MCF 10A (cell line): ENCODE results near the gene CSF1R. TPM values are rescaled to one million over a fixed set of nuclear protein-coding genes. Genes with fewer than 3 reads are reported as not detected.
A peak's percentile ranks its signal among the peaks of the same experiment; 100 is the strongest.
"Not testable (repeated sequence)": the region's sequence is repeated elsewhere in the genome, so short reads cannot be mapped to it uniquely, and the experiment has no call there.

Experiments used
- BruUV-seq: library from RNA; stranded (reverse); fragments of 400-500 nt; replicated peaks from 2 replicates; lab custom pipeline; 2021; lab: Mats Ljungman, UMichigan
- CTCF ChIA-PET: fragments of 300-600 bp; sonication (Branson Sonifier 250); formaldehyde crosslinking; extraction: SDS; loops from one replicate; lab custom pipeline; 2021; ENCODE audit warnings: antibody characterized with exemption, inconsistent platforms; lab: Yijun Ruan, JAX
- POLR2A ChIA-PET: fragments of 300-600, 350-650 bp; sonication (Branson Sonifier 250); formaldehyde crosslinking; extraction: SDS; loops from one replicate; lab custom pipeline; 2020; ENCODE audit warnings: antibody characterized with exemption, inconsistent platforms; lab: Yijun Ruan, JAX
- DNase-seq: peaks from one replicate; pipeline ENCODE4 v3.0.0-alpha.2; 2018; ENCODE audit not compliant: unreplicated experiment
- H3K27ac Mint-ChIP-seq: one replicate; pipeline ENCODE4 v1.8.0; 2022; ENCODE audit warnings: mild to moderate bottlenecking, low read depth, mixed read lengths; ENCODE audit not compliant: unreplicated experiment
- H3K27me3 Mint-ChIP-seq: one replicate; pipeline ENCODE4 v1.8.0; 2022; ENCODE audit warnings: mixed read lengths; ENCODE audit not compliant: insufficient read depth, unreplicated experiment
- H3K36me3 Mint-ChIP-seq: one replicate; pipeline ENCODE4 v1.8.0; 2022; ENCODE audit warnings: mild to moderate bottlenecking, moderate library complexity, mixed read lengths; ENCODE audit not compliant: insufficient read depth, unreplicated experiment
- H3K4me1 Mint-ChIP-seq: one replicate; pipeline ENCODE4 v1.8.0; 2022; ENCODE audit warnings: mixed read lengths; ENCODE audit not compliant: insufficient read depth, unreplicated experiment
- H3K4me3 Mint-ChIP-seq: one replicate; pipeline ENCODE4 v1.8.0; 2022; ENCODE audit warnings: mild to moderate bottlenecking, moderate library complexity, mixed read lengths; ENCODE audit not compliant: unreplicated experiment
- H3K9me3 Mint-ChIP-seq: one replicate; pipeline ENCODE4 v1.8.0; 2022; ENCODE audit warnings: mixed read lengths; ENCODE audit not compliant: unreplicated experiment
- intact Hi-C: fragments of 100-400 bp; cut with micrococcal nuclease; formaldehyde crosslinking; loops from 2 replicates; pipeline ENCODE4 v1.14.1; 2022
- total RNA-seq: library from RNA; stranded (reverse); gene quantifications from 2 replicates; pipeline ENCODE4 v1.2.3, GENCODE V29; 2022
- TF ChIP-seq, protein P1 (sequence below): fragments of 200-600 bp; IDR thresholded peaks from one replicate; pipeline ENCODE4 v1.8.0; 2022; ENCODE audit warnings: antibody characterized with exemption, mild to moderate bottlenecking; ENCODE audit not compliant: unreplicated experiment

The CSF1R gene
- total RNA-seq, 1 experiment from 2014 or later: 1.6 TPM

DNA sequence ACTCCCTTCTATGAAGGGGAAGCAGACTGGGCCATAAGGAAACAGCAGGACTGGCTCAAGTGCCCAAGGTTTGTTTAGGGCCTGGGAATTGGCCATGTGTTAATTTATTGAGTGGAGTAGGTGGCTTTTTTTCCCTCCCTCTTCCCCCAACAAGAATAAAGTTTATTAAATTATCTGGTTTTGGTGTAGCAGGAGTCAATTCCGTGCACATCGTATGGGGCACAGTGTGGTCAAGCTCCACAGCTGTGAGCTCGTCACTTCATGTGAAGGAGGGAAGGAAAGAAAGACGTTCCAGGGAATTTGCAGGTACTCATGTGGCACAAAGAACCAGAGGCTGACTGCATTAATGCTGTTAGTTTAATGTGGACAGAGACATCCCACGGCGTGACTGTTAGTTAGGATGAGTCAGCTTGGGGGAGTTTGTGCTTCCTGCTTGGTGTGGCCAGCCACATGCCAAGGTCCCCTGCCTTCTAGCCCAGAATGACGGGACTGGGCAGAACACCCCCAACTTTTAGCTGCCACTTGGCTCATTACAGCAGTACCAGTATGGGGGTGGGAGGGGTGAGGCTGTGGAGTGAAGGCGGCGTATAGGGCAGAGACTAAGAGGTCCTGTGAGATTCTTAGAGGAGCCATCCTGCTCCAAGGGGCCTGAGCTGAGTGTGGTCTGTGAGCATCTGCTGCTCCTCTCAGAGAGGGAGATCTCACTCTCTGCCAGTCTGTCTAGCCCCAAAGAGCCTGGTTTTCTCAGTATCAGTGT is 33.2 kb downstream of the CSF1R start:
- DNase-seq: peak; percentile 74
- H3K27ac Mint-ChIP-seq: peak overlapping the region; percentile 41
- H3K36me3 Mint-ChIP-seq: peaks cover 79% of the 10 kb centered on the region
- TF ChIP-seq, protein P1, sequence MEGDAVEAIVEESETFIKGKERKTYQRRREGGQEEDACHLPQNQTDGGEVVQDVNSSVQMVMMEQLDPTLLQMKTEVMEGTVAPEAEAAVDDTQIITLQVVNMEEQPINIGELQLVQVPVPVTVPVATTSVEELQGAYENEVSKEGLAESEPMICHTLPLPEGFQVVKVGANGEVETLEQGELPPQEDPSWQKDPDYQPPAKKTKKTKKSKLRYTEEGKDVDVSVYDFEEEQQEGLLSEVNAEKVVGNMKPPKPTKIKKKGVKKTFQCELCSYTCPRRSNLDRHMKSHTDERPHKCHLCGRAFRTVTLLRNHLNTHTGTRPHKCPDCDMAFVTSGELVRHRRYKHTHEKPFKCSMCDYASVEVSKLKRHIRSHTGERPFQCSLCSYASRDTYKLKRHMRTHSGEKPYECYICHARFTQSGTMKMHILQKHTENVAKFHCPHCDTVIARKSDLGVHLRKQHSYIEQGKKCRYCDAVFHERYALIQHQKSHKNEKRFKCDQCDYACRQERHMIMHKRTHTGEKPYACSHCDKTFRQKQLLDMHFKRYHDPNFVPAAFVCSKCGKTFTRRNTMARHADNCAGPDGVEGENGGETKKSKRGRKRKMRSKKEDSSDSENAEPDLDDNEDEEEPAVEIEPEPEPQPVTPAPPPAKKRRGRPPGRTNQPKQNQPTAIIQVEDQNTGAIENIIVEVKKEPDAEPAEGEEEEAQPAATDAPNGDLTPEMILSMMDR: no peak
- no peak overlapping the region for H3K4me3 Mint-ChIP-seq
- ChIA-PET CTCF (interaction anchor here (0.5 to 1.0 kb wide), 3 partner anchors 11 to 1929 kb away, joined by 3 to 4 read pairs (median 3); no protein-coding TSS in a partner anchor), POLR2A (interaction anchor here (2.4 kb wide), 1 partner anchor 31 kb away, joined by 9 read pairs; no protein-coding TSS in a partner anchor)
- no peaks in the 10 kb centered on the region for H3K27me3 Mint-ChIP-seq
- no TSS peak for BruUV-seq
- no peaks in the 10 kb centered on the region for H3K9me3 Mint-ChIP-seq
- intact Hi-C loops: no loop called here
- H3K4me1 Mint-ChIP-seq: peaks cover 46% of the 10 kb centered on the region

DNA sequence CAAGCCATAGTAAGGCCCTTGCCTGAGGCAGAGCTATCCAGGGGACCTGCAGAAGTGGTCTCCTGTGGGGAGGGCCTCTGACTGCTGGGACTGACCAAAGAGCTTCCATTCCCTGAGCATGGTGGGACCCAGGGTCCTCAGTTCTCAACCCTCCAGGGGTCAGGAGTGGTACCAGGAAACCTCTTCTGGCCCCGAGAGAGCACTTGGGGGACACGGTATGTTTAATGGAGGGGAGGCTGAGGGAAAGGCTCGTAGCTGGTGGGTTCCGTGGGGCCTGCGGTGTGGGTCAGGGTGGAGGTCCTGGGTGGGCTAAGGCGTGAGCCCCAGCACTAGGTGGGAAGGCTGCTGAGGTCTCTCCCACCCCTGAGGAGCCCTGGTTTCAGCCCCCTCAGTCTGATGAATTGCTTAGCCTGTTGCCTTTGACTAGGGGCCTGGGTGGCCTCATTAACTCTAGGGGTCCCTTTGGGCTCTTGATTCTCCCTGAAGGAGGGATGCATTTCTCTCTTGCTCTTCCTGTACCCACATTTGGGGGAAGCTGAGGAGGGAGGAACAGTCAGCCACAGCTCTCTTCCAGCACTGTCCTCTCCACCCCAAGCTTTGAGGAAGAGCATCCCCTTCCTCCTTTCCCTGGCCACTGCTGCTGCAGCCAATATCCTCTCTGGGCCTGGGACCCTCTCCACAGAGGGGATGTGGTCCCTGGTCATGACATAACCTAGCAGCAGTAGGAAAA is 34.0 kb downstream of the CSF1R start:
- POLR2A ChIA-PET: interaction anchor here (2.4 kb wide), 1 partner anchor 30 kb away, joined by 9 read pairs; no protein-coding TSS in a partner anchor
- H3K4me1 Mint-ChIP-seq: peaks cover 46% of the 10 kb centered on the region
- CTCF ChIA-PET: interaction anchor here (0.6 to 1.0 kb wide), 5 partner anchors 11 to 676 kb away, joined by 3 to 4 read pairs (median 3); no protein-coding TSS in a partner anchor
- DNase-seq: no peak
- peaks cover 84% of the 10 kb centered on the region for H3K36me3 Mint-ChIP-seq
- no TSS peak for BruUV-seq
- intact Hi-C loops: no loop called here
- TF ChIP-seq, protein P1: no peak
- no peak overlapping the region for H3K4me3 Mint-ChIP-seq
- no peaks in the 10 kb centered on the region for H3K9me3 Mint-ChIP-seq
- H3K27me3 Mint-ChIP-seq: no peaks in the 10 kb centered on the region
- H3K27ac Mint-ChIP-seq: peak overlapping the region; percentile 41

DNA sequence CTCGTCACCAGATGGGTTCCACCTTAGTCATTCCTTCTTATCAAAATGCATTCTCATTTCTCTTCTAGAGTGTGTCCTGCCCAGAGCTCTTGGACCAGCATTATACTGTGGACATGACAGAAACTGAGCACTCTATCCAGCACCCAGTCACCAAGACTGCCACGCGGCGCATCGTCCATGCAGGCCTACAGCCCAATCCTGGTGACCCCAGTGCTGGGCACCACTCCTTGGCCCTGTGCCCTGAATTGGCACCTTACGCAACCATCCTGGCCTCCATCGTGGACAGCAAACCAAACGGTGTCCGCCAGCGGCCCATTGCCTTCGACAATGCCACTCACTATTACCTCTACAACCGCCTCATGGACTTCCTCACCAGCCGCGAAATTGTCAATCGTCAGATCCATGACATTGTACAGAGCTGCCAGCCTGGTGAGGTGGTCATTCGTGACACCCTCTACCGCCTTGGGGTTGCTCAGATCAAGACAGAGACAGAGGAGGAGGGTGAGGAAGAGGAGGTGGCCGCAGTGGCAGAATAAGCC is 34.6 kb downstream of the CSF1R start:
- intact Hi-C loops: no loop called here
- Mint-ChIP-seq H3K4me1 (peaks cover 46% of the 10 kb centered on the region), H3K27me3 (no peaks in the 10 kb centered on the region), H3K27ac (no peak overlapping the region), H3K36me3 (peaks cover 84% of the 10 kb centered on the region), H3K9me3 (no peaks in the 10 kb centered on the region), H3K4me3 (no peak overlapping the region)
- no TSS peak for BruUV-seq
- no peak for DNase-seq
- ChIA-PET CTCF (interaction anchor here (0.6 to 1.0 kb wide), 3 partner anchors 13 to 675 kb away, joined by 3 read pairs; no protein-coding TSS in a partner anchor), POLR2A (interaction anchor here (2.4 kb wide), 1 partner anchor 29 kb away, joined by 9 read pairs; no protein-coding TSS in a partner anchor)
- TF ChIP-seq, protein P1: no peak

DNA sequence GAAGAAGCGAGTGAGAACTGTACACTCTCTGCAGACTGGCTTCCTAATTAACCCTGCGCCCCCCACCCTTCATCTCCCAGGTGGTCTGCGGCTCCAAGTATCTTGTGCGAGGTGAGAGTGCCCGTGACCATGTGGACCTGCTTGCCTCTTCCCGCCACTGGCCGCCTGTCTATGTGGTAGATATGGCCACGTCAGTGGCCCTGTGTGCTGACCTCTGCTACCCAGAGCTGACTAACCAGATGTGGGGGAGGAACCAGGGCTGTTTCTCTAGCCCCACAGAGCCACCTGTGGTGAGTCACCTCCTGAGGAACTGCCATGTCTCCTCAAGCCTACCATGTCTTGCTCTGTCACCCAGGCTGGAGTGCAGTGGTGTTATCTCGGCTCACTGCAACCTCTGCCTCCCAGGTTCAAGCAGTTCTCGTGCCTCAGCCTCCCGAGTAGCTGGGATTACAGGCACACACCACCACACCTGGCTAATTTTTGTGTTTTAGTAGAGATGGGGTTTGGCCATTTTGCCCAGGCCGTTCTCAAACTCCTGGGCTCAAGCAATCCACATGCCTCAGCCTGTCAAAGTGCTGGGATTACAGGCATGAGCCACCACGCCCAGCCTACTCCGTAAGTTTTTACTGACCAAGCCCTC is 36.1 kb downstream of the CSF1R start:
- not testable (repeated sequence) for H3K4me3 Mint-ChIP-seq, H3K27me3 Mint-ChIP-seq, BruUV-seq, H3K9me3 Mint-ChIP-seq
- intact Hi-C loops: loop anchor here (1.0 kb wide), 1 partner anchor 49 kb away; no protein-coding TSS in a partner anchor
- ChIA-PET POLR2A (interaction anchor here (0.6 to 1.3 kb wide), 5 partner anchors 9 to 48 kb away, joined by 3 to 5 read pairs (median 3); no protein-coding TSS in a partner anchor), CTCF (interaction anchor here (0.6 to 1.2 kb wide), 3 partner anchors 9 to 1065 kb away, joined by 3 to 6 read pairs (median 3); no protein-coding TSS in a partner anchor)
- Mint-ChIP-seq H3K36me3 (peaks cover 88% of the 10 kb centered on the region), H3K4me1 (peaks cover 46% of the 10 kb centered on the region), H3K27ac (peak overlapping the region; percentile 60)
- DNase-seq: peak; percentile 90
